GM12878 (cell line): Measurements from ENCODE around the gene SYMPK.

Experiments
- CBX3 ChIP-seq: fragments of 200-600 bp; sonication (generic); IDR thresholded peaks from 2 replicates; pipeline ENCODE4 v1.6.1; 2016; ENCODE audit warnings: low read depth, borderline replicate concordance
- EP300 ChIP-seq, 2 experiments: fragments of 150-350 bp in 1 of 2; IDR thresholded peaks; 2 replicates each; pipeline ENCODE4 v1.6.1; 2011 to 2012; ENCODE audit warnings: low read depth in 2 of 2, low read length in 2 of 2, borderline replicate concordance in 1 of 2, improper control_type of control experiment in 1 of 2, inconsistent platforms in 1 of 2; ENCODE audit not compliant: control insufficient read depth in 1 of 2
- EZH2 ChIP-seq: IDR thresholded peaks from 2 replicates; pipeline ENCODE4 v1.6.1; 2012; ENCODE audit warnings: low read depth, mild to moderate bottlenecking, control low read depth, inconsistent platforms, low read length, borderline replicate concordance; ENCODE audit not compliant: control insufficient read depth
- FOXK2 ChIP-seq: fragments of 450-650 bp; IDR thresholded peaks from 2 replicates; pipeline ENCODE4 v1.6.1; 2017; ENCODE audit warnings: mild to moderate bottlenecking, moderate library complexity
- MXI1 ChIP-seq: fragments of 150-350 bp; IDR thresholded peaks from 2 replicates; pipeline ENCODE4 v1.6.1; 2011; ENCODE audit warnings: low read depth, mild to moderate bottlenecking, inconsistent platforms, low read length, improper control_type of control experiment
- POLR2A ChIP-seq: IDR thresholded peaks from 2 replicates; pipeline ENCODE4 v1.6.1; 2011; ENCODE audit warnings: low read depth, mild to moderate bottlenecking, low read length
- POLR2AphosphoS5 ChIP-seq: IDR thresholded peaks from 2 replicates; pipeline ENCODE4 v1.6.1; 2011; ENCODE audit warnings: mild to moderate bottlenecking, low read length, inconsistent platforms
- SP1 ChIP-seq: IDR thresholded peaks from one replicate; pipeline ENCODE4 v1.6.1; 2011; ENCODE audit warnings: low read depth, low read length
- SUZ12 ChIP-seq: fragments of 200-600 bp; sonication (generic); IDR thresholded peaks from one replicate; pipeline ENCODE4 v1.6.1; 2018; ENCODE audit warnings: antibody characterized with exemption, mild to moderate bottlenecking; ENCODE audit not compliant: unreplicated experiment
- TCF12 ChIP-seq: IDR thresholded peaks from 2 replicates; pipeline ENCODE4 v1.6.1; 2011; ENCODE audit warnings: low read depth, mild to moderate bottlenecking, low read length
- TF ChIP-seq, protein P1 (sequence below): fragments of 450-650 bp; IDR thresholded peaks from 2 replicates; pipeline ENCODE4 v1.6.1; 2016; ENCODE audit warnings: mild to moderate bottlenecking, moderate library complexity, borderline replicate concordance
- TF ChIP-seq, protein P2 (sequence below): IDR thresholded peaks from 2 replicates; pipeline ENCODE4 v1.6.1; 2012; ENCODE audit warnings: low read length, inconsistent platforms
- TF ChIP-seq, protein P3 (sequence below): fragments of 450-650 bp; IDR thresholded peaks from 2 replicates; pipeline ENCODE4 v1.6.1; 2017; ENCODE audit warnings: mild to moderate bottlenecking
- TF ChIP-seq, protein P4 (sequence below), 3 experiments: IDR thresholded peaks in 2 of 3; conservative IDR thresholded peaks in 1 of 3; 2 replicates each; pipeline ENCODE4 v1.5.1; 2011; ENCODE audit warnings: low read depth in 3 of 3, low read length in 3 of 3, mild to moderate bottlenecking in 3 of 3, control low read depth in 2 of 3, moderate library complexity in 2 of 3, inconsistent platforms in 1 of 3, mixed read lengths in 1 of 3; ENCODE audit not compliant: control insufficient read depth in 2 of 3, insufficient read depth in 1 of 3; ENCODE audit errors: extremely low read depth in 1 of 3

DNA sequence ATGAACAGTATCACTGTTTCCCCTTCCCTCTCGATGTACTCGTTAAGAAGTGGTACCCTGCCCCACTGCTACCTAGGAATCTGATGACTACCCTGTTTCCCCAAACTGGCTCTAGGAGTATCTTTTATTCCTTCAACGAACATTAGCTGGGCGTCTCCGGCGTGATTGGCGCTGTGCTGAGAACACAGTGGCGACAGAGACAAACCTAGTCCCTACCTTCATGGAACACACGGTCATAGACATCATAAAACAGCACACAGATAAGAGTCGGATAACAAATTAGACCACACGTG is 730 bp downstream of the SYMPK start:
- TF ChIP-seq, protein P1, sequence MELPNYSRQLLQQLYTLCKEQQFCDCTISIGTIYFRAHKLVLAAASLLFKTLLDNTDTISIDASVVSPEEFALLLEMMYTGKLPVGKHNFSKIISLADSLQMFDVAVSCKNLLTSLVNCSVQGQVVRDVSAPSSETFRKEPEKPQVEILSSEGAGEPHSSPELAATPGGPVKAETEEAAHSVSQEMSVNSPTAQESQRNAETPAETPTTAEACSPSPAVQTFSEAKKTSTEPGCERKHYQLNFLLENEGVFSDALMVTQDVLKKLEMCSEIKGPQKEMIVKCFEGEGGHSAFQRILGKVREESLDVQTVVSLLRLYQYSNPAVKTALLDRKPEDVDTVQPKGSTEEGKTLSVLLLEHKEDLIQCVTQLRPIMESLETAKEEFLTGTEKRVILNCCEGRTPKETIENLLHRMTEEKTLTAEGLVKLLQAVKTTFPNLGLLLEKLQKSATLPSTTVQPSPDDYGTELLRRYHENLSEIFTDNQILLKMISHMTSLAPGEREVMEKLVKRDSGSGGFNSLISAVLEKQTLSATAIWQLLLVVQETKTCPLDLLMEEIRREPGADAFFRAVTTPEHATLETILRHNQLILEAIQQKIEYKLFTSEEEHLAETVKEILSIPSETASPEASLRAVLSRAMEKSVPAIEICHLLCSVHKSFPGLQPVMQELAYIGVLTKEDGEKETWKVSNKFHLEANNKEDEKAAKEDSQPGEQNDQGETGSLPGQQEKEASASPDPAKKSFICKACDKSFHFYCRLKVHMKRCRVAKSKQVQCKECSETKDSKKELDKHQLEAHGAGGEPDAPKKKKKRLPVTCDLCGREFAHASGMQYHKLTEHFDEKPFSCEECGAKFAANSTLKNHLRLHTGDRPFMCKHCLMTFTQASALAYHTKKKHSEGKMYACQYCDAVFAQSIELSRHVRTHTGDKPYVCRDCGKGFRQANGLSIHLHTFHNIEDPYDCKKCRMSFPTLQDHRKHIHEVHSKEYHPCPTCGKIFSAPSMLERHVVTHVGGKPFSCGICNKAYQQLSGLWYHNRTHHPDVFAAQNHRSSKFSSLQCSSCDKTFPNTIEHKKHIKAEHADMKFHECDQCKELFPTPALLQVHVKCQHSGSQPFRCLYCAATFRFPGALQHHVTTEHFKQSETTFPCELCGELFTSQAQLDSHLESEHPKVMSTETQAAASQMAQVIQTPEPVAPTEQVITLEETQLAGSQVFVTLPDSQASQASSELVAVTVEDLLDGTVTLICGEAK, result peak; percentile 12; the same call in 1 of the 2 replicates
- TF ChIP-seq EP300 (IDR thresholded peaks at IDR 0.05; ENCODE audit: borderline replicate concordance in 1 of 2, control insufficient read depth in 1 of 2, low read depth in 2 of 2, low read length in 2 of 2) (no peak), POLR2AphosphoS5 (no peak), POLR2A (no peak), TCF12 (no peak), EZH2 (no peak), SP1 (no peak), FOXK2 (no peak), SUZ12 (no peak), MXI1 (no peak), CBX3 (no peak)
- TF ChIP-seq, protein P2, sequence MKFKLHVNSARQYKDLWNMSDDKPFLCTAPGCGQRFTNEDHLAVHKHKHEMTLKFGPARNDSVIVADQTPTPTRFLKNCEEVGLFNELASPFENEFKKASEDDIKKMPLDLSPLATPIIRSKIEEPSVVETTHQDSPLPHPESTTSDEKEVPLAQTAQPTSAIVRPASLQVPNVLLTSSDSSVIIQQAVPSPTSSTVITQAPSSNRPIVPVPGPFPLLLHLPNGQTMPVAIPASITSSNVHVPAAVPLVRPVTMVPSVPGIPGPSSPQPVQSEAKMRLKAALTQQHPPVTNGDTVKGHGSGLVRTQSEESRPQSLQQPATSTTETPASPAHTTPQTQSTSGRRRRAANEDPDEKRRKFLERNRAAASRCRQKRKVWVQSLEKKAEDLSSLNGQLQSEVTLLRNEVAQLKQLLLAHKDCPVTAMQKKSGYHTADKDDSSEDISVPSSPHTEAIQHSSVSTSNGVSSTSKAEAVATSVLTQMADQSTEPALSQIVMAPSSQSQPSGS, result no peak
- TF ChIP-seq, protein P3, sequence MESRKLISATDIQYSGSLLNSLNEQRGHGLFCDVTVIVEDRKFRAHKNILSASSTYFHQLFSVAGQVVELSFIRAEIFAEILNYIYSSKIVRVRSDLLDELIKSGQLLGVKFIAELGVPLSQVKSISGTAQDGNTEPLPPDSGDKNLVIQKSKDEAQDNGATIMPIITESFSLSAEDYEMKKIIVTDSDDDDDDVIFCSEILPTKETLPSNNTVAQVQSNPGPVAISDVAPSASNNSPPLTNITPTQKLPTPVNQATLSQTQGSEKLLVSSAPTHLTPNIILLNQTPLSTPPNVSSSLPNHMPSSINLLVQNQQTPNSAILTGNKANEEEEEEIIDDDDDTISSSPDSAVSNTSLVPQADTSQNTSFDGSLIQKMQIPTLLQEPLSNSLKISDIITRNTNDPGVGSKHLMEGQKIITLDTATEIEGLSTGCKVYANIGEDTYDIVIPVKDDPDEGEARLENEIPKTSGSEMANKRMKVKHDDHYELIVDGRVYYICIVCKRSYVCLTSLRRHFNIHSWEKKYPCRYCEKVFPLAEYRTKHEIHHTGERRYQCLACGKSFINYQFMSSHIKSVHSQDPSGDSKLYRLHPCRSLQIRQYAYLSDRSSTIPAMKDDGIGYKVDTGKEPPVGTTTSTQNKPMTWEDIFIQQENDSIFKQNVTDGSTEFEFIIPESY, result no peak
- TF ChIP-seq, protein P4, sequence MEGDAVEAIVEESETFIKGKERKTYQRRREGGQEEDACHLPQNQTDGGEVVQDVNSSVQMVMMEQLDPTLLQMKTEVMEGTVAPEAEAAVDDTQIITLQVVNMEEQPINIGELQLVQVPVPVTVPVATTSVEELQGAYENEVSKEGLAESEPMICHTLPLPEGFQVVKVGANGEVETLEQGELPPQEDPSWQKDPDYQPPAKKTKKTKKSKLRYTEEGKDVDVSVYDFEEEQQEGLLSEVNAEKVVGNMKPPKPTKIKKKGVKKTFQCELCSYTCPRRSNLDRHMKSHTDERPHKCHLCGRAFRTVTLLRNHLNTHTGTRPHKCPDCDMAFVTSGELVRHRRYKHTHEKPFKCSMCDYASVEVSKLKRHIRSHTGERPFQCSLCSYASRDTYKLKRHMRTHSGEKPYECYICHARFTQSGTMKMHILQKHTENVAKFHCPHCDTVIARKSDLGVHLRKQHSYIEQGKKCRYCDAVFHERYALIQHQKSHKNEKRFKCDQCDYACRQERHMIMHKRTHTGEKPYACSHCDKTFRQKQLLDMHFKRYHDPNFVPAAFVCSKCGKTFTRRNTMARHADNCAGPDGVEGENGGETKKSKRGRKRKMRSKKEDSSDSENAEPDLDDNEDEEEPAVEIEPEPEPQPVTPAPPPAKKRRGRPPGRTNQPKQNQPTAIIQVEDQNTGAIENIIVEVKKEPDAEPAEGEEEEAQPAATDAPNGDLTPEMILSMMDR (IDR thresholded peaks at IDR 0.05 in 2 of 3, conservative IDR thresholded peaks at IDR 0.05 in 1 of 3; ENCODE audit: control insufficient read depth in 2 of 3, extremely low read depth in 1 of 3, insufficient read depth in 1 of 3, low read depth in 3 of 3, low read length in 3 of 3), result no peak
